Right lobe of liver (tissue), 4 donors: ENCODE measurements around the gene SBF2.

ENCODE experiments used
- CTCF ChIP-seq, 4 donors: fragments of 200-600 bp in 3 of 4; fragments of 450-650 bp in 1 of 4; IDR thresholded peaks; one replicate each; pipeline versions ENCODE4 v1.5.1 to v1.8.0; 2016 to 2022; ENCODE audit warnings: antibody characterized with exemption in 4 of 4, mild to moderate bottlenecking in 2 of 4
- POLR2A ChIP-seq: fragments of 450-650 bp; IDR thresholded peaks from one replicate; pipeline ENCODE4 v1.6.1; 2017; ENCODE audit warnings: antibody characterized with exemption, mild to moderate bottlenecking
- donor health status: DM: no; HTN: no; CAD: no.
- donor health status: DM: no; HTN: no; CAD: no.
- donor health status: DM: no; HTN: yes; CAD: no.

GRCh38 chr11:10004526-10005113 is 289.4 kb downstream of the SBF2 start:
- TF ChIP-seq CTCF (IDR thresholded peaks at IDR 0.05) (no peak), POLR2A (no peak)
